ENCODE results near the gene MRPL12.

MRPL12 gene

DNA sequence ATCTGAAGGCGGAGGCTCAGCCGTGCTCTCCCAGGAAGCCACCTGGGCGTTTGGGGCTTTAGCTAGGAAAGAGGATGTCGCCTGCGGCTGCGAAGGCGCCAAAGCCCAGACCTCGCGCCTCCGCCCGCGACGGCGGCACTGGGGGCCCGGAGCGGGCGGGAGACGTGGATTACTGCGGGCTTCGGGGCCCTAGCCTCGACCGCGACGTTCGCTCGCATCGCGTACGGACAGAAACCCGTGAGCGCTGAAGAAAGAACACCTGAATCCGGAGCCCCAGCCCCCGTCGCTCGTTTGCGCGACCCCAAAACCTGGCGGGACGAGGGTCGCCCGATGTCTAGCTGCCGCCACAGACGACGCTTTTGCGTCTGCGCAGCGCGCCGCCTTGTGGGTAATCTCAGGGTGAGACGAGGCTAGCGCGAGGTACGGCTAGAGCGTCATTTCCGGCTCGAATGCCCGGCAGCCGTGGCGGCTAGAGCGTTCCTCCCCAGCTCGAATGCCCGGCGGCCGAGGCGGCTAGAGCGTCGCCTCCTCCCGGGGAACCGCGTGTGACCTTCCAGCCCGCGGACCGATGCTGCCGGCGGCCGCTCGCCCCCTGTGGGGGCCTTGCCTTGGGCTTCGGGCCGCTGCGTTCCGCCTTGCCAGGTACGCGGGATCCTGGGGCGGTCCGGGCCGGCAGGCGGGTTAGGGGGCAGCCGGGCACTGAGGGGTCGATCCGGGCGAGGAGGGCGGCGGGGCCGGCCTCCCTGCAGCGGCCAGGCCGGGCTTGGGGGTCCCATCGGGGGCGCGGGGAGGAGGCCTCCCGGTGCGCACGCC lies at the start of gene MRPL12:
Gene MRPL12 (plus strand): TSS at position 434 of the 813 bp plus-strand sequence. CDS start 135 bp downstream, at position 569.
- DNase-seq = peak; percentile 94

DNA sequence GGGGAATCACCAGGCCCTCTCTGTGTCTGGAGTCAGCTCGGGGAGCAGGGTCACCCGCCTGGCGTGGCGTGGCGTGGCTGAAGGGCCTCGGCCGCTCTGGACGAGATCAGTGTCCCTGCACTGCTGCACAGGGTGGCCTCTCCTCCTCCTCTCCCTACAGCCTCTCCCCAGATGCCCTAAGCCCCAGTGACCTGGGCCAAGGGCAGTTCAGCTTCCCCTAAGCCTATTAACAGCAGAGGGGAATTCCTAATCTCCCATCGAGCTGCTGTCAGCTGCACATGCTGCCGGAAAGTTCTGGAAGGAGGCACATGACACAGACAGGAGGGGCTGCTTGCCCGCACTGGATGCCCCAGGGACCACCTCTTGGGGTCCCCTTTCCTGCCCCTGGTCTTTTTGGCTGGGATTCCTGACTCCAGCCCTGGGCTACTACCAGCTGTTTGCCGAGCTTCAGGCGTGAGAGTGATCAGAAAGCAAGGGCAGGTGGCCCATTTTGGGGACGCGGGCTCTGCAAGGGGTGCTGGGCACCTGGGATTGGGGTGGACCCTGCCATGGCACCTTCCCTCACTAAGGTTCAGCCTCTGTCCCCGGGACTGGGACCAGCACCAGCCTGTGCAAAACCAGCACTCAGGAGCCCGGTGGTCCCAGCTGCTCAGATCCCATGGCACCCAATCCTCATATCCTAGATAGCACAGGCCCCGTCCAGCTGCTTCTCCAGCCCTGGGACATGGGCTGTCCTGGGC lies 47.6 kb upstream of the MRPL12 start:
- DNase-seq = no peak

DNA sequence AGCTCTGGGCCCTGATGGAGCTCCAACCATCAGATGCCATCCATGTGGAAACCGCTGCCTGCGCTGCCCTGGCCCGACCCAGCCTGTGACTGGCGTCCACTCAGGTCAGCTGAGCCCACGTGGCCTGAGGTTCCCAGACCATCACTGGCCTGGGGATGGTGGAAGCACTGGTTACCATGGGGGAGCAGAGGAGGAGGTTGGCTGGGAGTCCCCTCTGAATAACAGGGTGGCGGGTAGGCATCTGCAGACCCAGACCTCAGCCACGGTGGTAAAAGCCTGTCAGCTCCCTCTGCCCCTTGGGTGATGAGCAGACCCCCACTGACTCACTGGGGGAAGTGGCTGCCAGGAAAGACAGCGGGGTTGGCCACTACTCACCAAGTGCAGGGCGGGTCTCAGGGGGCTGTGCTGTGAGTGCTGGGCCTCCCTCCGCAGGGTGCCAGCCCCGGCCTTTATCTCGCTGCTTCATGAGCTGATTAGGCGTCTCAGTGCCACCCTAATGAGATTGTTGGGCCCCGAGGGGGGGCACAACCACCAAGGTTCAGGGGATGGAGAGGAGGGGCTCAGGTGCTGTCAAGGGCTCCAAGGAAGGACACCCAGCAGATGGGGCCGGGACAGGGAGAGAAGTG lies 46.9 kb upstream of the MRPL12 start, which contains the start of gene PDE6G:
Gene PDE6G (minus strand): TSS at position 425 of the 626 bp plus-strand sequence. CDS start 3,237 bp downstream, outside the sequence.
- DNase-seq = no peak

DNA sequence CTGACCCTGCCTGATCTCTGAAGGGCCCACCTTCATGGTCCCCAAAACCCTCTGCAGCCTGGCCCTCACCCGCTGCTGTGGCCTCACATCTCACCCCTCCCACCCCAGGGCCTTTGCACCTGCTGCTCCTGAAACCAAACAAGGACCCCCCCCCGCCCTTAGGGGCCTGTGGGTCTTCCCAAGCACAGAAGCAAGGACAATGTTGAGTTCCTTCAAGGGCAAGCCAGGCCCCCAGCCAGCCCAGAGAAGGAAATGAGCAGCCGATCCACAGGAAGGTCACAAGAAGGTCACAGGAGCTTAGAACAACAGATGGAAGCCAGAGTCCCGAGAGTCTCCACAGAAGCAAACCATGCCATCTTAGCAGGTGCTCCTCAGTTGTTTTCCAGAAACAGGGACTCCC lies 46.3 kb upstream of the MRPL12 start:
- DNase-seq = no peak

DNA sequence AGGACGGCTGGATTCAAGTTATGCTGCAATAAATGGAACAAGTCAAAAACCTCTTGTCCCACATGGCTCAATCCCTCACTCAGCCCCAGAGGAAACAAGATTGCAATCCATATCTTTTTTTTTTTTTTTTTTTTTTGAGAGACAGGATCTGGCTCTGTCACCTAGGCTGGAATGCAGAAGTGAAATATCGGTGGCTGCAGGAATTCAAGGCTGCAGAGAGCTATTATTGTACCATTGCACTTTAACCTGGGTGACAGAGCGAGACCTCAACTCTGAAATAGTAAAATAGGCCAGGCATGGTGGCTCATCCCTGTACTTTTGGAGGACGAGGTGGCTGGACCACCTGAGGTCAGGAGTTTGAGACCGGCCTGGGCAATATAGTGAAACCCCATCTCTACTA lies 44.1 kb upstream of the MRPL12 start:
- DNase-seq = no peak

DNA sequence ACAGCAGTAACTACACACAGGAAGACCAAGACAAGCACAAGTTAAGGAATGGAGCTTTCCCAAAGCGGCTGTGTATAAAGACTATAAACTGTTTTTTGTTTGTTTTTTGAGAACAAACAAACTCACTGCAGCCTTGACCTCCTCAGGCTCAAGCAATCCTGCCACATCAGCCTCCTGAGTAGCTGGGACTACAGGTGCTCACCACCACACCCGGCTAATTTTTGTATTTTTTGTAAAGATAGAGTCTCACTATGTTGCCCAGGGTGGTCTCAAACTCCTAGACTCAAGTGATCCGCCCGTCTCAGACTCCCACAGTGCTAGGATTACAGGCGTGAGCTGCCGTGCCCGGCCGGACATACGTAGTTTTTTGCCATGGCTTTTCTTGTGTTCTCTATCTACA lies 42.7 kb upstream of the MRPL12 start:
- no peak for DNase-seq

DNA sequence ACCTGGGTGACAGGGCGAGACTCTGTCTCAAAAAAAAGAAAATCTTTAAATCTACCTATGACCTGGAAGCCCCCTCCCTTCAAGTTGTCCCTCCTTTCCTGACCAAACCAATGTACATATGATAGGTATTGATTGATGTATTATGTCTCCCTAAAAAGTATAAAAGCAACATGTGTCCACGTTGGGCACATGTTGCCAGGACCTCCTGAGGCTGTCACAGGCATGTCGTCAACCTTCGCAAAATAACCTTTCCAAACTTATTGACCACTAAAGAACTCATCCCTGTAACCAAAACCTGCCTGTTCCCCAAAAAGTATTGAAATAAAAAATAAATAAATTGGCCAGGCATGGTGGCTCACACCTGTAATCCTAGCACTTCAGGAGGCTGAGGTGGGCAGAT lies 41.2 kb upstream of the MRPL12 start:
- no peak for DNase-seq

DNA sequence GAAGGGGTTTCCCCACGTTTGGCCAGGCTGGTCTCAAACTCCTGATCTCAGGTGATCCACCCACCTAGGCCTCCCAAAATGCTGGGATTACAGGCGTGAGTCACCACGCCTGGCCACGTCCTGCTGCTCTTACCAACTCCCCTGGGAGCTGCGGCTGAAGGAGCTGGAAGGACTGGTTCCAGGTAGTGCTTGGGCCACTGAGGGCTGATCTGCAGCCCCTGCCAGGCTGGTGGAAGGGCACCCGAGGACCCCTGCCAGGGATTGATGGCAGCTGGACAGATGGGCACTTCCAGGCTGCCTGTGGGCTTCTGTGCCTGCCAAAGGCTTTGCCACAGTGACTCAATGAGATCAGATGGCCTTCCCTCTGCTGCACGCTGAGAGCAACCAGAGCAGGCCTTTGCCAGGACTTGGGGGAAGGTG lies 39.1 kb upstream of the MRPL12 start:
- DNase-seq = peak; percentile 27

DNA sequence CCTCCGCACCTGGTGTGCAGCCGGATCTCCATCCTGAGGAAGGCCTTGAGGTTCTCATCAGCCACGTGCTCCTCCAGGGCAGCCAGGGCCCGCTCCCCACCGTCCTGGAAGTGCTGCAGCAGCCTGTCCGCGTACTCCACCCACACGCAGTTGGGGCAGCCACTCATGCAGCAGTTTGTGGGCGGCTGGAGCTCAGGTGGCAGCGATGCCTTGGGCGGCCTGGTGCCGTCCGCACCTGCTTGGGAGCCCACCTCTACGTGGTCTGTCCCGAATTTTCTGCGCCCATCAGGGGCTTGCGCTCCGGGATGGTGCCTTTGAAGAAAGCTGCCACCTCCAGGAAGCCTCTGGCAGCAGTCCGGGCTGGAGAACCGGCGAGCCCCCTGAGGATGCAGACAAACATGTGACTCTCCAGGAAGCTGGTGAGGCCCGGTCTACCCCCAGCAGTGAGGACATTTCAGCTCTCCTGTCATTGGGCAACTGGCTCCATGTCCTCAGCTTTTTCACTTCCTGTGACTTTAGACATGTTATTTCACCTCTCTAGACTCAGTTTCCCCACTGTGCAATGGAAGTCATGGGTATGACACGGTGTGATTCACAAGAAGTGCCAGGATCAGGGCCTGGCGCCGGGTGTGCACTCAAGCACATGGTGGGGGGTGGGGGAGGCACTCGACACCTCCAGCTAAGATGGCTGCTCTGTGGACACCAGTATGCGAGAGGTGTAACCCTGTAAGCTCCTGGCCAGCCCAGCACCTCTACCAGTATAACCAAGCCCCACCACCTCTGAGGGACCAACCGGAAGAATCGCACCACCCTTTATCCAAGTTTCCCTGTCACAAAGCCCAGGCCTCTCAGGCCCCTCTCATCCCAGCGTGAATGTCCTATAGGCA lies 37.7 kb upstream of the MRPL12 start:
- DNase-seq = peak; percentile 80

DNA sequence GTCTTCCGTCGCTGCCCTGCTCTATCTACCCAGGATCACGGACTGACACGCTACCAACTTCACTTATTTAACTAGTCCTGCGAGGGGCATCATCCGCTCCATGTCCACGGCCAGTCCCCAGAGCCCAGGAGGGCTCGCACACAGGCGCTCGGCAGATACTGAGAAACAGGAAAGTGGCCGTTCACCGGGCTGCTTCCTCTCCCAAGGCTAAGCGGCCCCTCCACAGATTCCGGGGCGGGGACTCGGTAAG lies 37.1 kb upstream of the MRPL12 start:
- DNase-seq = peak; percentile 47

DNA sequence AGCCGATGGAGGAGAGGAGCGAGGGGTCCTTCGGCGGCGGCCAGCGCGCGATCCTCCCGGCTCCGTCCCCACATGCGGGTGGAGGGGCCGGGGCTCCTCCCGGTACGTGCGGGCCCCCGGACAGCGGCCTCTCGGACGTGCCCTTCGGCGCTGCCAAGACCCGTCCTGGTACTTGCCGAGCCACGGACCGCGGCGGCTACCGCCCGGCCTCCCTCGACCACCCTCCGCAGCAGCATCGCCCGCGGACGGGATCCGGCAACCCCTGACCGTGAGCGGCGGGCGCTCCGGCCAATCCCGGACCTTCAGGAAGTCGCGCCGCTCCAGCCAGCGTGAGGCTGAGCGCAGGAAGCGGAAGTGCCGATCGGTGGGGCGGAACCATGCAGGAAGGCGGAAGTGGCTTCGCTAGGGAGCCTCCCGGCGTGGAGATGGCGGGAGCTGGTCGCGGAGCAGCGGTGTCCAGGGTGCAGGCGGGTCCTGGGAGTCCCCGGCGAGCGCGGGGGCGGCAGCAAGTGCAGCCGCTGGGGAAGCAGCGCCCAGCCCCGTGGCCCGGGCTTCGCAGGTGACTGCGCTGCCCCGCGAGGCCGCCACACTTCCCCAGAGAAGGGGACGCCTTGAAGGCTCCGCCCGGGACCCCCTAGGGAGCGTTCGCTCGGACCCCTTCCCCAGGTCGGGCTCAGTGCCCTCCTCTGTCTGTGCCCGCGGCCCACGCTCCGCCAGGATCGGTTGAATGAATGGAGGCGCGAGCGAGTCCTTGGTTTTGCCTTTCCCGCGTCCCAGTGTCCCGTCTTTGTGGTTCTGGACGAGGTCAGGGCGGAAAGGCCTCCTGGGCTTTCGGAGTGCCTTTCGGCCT lies 36.6 kb upstream of the MRPL12 start, which contains the start of the genes CCDC137 and OXLD1:
Gene CCDC137 (plus strand): TSS at position 396 of the 850 bp plus-strand sequence. CDS start 30 bp downstream, at position 426.
Gene OXLD1 (minus strand): TSS at position 264 of the 850 bp plus-strand sequence. CDS start 28 bp downstream, at position 236.
- peak; percentile 97 for DNase-seq

DNA sequence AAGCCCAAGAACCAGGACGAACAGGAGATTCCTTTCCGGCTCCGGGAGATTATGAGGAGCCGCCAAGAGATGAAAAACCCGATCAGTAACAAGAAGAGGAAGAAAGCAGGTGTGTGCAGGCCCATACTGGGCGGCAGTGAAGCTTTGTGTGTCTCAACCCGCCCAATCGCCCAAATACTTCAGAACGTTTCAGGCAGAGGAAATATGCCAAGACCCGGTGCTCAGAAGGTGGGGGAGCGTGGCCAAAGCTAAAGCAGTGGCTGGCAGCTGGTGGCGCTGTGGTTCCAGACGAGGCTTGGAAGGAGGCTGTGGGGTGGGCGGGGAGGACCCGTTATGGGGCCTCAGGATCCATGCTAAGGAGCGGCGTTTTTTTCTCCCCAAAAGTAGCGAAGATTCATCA lies 35.4 kb upstream of the MRPL12 start:
- peak; percentile 32 for DNase-seq

DNA sequence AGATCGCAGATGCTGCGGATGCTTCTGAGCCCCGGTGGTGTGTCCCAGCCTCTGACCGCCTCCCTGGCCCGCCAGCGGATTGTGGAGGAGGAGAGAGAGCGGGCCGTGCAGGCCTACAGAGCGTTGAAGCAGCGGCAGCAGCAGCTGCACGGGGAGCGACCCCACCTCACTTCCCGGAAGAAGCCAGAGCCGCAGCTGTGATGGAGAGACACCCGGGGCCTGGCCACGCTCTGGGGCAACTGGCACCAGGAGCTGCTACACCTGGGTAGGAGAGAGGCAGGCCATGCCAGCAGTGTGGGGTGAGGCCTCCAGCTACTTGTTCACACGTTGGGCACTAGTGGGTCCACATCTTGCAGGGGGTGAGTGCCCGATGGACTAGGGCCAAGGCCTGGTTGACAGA lies 30.7 kb upstream of the MRPL12 start:
- no peak for DNase-seq

DNA sequence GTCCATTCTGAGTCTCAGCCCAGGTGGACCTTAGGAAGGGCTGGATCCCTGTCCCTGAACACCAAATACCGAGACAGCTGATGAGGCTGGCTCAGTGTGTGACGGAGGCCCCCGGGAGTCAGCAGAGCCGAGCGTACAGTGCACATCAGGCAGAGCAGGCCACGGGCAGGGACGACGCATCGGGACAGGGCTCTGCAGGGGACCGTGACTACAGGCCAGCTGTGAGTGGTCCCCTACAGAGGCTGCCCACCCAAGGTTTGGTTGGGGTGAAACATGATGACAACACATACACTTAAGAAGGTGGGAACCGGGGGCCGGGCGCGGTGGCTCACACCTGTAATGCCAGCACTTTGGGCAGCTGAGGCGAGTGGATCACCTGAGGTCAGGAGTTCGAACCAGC lies 30.2 kb upstream of the MRPL12 start:
- no peak for DNase-seq

DNA sequence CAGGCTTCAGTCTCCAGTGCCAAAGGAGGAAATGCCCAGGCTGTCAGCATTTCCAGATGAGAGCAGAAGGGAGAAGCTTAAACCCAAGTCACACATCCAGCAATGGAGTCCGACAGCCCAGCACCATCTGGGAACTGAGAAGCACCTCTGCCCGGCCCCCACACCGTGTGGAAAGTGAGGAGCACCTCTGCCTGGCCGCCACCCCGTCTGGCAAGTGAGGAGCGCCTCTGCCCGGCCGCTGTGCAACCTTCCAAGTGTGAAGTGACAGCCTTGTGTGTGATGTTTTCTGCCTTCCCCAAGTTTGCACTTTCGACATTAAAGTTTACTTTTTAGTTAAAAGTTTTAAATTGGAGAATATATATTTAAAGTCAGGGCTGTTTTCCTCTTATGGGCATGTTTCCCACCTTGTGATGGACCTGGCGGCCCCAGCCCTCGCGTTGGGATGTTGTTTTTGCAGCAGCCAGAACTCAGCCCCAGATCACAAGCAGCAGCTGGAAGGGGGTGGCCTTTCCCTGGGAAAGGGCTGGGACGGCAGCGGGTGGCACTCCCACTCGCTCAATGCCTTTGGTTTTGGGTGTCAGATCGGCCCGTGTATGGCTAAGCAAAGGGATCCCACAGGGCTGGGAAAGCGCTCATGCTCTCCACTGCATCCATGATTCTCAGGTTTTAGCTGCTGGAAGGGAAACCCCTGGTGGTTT lies 29.5 kb upstream of the MRPL12 start:
- no peak for DNase-seq

DNA sequence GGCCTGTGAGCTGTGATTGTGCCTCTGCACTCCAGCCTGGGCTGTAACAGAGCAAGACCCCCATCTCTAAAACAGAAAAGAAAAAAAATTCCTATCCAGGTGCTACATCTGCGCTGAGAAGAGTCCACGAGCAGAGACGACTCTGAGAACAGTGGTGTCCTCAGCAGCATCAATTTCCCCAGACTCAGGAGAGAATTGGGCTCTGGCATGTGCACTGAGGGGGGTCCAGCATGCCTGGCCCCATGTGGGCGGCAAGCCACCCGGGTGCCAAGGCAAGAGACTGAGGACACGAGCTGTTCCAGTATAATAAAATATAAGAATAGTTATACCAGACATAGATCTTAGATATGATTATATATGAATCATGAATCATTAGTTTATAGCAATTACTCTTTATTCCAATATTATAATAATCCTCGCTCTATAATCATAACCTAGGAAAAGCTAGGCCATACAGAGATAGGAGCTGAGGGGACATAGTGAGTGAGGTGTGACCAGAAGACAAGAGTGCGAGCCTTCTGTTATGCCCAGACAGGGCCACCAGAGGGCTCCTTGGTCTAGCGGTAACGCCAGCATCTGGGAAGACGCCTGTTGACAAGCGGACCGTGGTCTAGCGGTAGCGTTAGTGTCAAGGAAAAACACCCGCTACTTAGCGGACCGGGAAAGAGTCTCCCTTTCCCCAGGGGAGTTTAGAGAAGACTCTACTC lies 27.5 kb upstream of the MRPL12 start:
- DNase-seq = peak; percentile 45

DNA sequence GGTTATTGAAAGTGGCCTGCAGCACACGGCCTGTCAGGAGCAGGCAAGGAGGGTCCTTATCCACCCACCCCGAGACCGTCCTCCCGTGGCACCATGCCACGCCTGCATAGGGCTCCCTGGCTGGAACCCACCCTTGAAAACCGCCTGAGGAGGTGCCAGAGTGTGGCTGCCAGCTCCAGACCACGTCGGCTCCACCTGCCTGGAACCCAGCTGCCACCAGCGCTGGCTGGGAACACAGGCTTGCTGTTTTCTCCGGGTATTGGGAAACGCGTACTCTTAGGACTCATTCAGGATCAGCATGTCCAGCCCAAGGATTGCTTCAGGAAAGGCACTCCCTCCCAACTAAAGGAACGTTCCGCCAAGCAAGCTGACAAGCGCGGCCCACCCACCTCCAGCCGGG lies 26.3 kb upstream of the MRPL12 start:
- no peak for DNase-seq

DNA sequence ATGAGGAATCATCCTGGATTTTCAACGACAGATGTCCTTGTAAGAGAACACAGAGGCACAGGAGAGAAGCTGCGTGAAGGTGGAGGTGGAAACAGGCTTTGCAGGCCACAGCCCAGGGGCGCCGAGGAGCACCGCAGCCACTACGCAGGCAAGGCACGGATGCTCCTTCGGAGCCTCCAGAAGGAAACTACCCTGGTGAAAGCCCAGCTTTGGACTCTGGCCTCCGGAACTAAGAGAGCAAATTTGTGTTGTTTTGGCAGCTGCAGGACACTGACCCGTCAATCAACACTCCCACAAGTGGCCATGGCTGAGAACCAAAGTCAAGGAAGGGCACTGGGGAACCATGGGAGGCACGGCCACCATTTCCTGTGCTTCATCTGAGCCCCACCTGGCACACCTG lies 23.0 kb upstream of the MRPL12 start:
- DNase-seq = no peak

DNA sequence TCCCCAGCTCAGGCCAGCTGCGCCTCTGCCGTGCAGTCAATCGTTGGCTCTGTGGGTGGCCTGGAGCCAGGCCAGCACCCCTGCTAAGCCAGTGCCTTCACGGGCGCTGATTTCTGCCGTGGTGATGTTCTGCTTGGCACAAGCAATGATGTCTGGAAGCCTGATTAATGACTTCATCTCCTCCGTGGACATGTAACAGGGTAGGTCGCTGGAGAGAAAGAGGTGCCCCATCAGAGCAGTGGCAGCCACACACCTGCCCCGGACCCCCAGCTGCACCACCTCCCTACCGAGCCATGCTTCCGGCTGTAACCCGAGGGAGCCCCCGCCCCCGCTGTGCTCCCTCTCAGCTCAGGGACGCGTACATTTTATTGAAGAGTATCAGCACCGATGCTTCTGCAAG lies 21.5 kb upstream of the MRPL12 start:
- DNase-seq = no peak

DNA sequence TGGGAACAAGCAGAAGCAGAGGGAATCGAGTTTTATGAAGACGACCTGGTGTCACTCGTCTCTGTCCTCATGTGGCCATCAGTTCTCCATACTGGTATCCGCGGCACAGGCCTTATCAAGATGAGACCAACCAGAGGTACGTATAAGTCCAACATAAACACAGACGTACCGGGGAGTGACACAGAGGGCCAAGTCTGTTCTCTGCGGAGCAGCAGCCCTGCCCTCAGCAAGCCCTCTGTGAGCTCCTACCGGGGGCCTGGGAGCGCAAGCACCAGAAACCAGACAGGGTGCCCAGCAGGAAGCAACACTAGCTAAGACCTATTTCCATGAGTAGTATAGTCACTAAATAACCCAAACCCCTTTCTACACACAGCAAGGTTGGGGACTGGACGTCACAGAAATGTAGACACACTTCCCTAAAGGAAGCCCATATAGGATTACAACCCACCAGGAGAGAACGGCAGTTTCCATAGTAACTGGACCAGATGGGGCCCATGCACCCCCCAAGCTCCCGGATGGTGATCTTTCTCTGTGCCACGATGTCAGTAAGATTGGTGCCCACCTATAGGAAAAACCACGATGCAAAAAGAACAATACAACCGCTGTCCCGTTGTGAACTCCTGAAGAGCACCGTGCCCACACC lies 20.5 kb upstream of the MRPL12 start:
- no peak for DNase-seq
